Measurements from ENCODE around the gene NIPAL1. TPM values are rescaled to one million over a fixed set of nuclear protein-coding genes. Genes with fewer than 3 reads are reported as not detected.

NIPAL1 gene
- polyA plus RNA-seq, 3 donors, result 0.13 to 0.22 TPM; not detected in 1

- intact Hi-C loops (cut with micrococcal nuclease), result no loop called here
- DNase-seq, result no peak
- H3K4me1 ChIP-seq (ENCODE audit: control insufficient read depth in 1 of 2, insufficient read depth in 2 of 2, low read length in 2 of 2), result no peaks in the 10 kb centered on the region
- no peaks in the 10 kb centered on the region for H3K9me3 Mint-ChIP-seq
- H3K4me3 Mint-ChIP-seq, result peak overlapping the region in 1 of 2 donors; percentile 4
- no peaks in the 10 kb centered on the region for H4K20me1 ChIP-seq (ENCODE audit: insufficient read depth, low read length)
- no peaks in the 10 kb centered on the region for H3K4me1 Mint-ChIP-seq
- H3K36me3 Mint-ChIP-seq, result no peaks in the 10 kb centered on the region
- peaks cover 0 to 2% of the 10 kb centered on the region in 2 donors for H3K27me3 ChIP-seq (ENCODE audit: control insufficient read depth in 2 of 2, insufficient read depth in 2 of 2, low read length in 2 of 2)
- H3K36me3 ChIP-seq (replicated peaks in 1 of 2; ENCODE audit: control insufficient read depth in 1 of 2, insufficient read depth in 2 of 2, low read length in 2 of 2), result no peaks in the 10 kb centered on the region
- no peak overlapping the region for H3K9ac ChIP-seq (ENCODE audit: insufficient read depth, low read length, poor library complexity, severe bottlenecking)
- no peak overlapping the region for H3K4me2 ChIP-seq (replicated peaks; ENCODE audit: extremely low read depth, low read length, poor library complexity, severe bottlenecking)
- no peak for TF ChIP-seq CTCF (IDR thresholded peaks at IDR 0.05)
- H3K27me3 Mint-ChIP-seq (ENCODE audit: low read depth in 3 of 3), result peaks cover 3 to 13% (median 11%) of the 10 kb centered on the region in 3 donors
- no peak overlapping the region for H3K27ac ChIP-seq (ENCODE audit: low read depth in 1 of 2, low read length in 2 of 2)
- H3K9me3 ChIP-seq (replicated peaks in 1 of 2; ENCODE audit: control insufficient read depth in 1 of 2, insufficient read depth in 1 of 2, low read length in 2 of 2), result no peaks in the 10 kb centered on the region
- H3K27ac Mint-ChIP-seq, result no peak overlapping the region
- no peaks in the 10 kb centered on the region for H3K79me2 ChIP-seq (ENCODE audit: insufficient read depth, low read length)
- H3K4me3 ChIP-seq (replicated peaks in 1 of 3; ENCODE audit: low read depth in 2 of 3, low read length in 3 of 3), result no peak overlapping the region
- H2AFZ ChIP-seq (ENCODE audit: insufficient read depth, low read depth, low read length, poor library complexity, severe bottlenecking), result no peak overlapping the region
These were observed 11.1 kb downstream of the NIPAL1 start for GRCh38 chr4:48027653-48028052.

- H2AFZ ChIP-seq (ENCODE audit: insufficient read depth, low read depth, low read length, poor library complexity, severe bottlenecking), result no peak overlapping the region
- H3K27me3 Mint-ChIP-seq (ENCODE audit: low read depth in 3 of 3), result peaks cover 3 to 11% (median 10%) of the 10 kb centered on the region in 3 donors
- H3K4me3 Mint-ChIP-seq, result no peak overlapping the region
- no peaks in the 10 kb centered on the region for H3K9me3 ChIP-seq (replicated peaks in 1 of 2; ENCODE audit: control insufficient read depth in 1 of 2, insufficient read depth in 1 of 2, low read length in 2 of 2)
- no peaks in the 10 kb centered on the region for H3K36me3 ChIP-seq (replicated peaks in 1 of 2; ENCODE audit: control insufficient read depth in 1 of 2, insufficient read depth in 2 of 2, low read length in 2 of 2)
- intact Hi-C loops (cut with micrococcal nuclease), result no loop called here
- no peak overlapping the region for H3K27ac Mint-ChIP-seq
- H3K27ac ChIP-seq (ENCODE audit: low read depth in 1 of 2, low read length in 2 of 2), result no peak overlapping the region
- no peaks in the 10 kb centered on the region for H3K79me2 ChIP-seq (ENCODE audit: insufficient read depth, low read length)
- H3K9ac ChIP-seq (ENCODE audit: insufficient read depth, low read length, poor library complexity, severe bottlenecking), result no peak overlapping the region
- no peaks in the 10 kb centered on the region for H3K9me3 Mint-ChIP-seq
- H3K4me3 ChIP-seq (replicated peaks in 1 of 3; ENCODE audit: low read depth in 2 of 3, low read length in 3 of 3), result no peak overlapping the region
- no peak for DNase-seq
- H4K20me1 ChIP-seq (ENCODE audit: insufficient read depth, low read length), result no peaks in the 10 kb centered on the region
- H3K36me3 Mint-ChIP-seq, result no peaks in the 10 kb centered on the region
- no peaks in the 10 kb centered on the region for H3K27me3 ChIP-seq (ENCODE audit: control insufficient read depth in 2 of 2, insufficient read depth in 2 of 2, low read length in 2 of 2)
- no CpG with 5 or more reads among the region's 2 CpGs for WGBS (ENCODE audit: insufficient coverage)
- H3K4me1 ChIP-seq (ENCODE audit: control insufficient read depth in 1 of 2, insufficient read depth in 2 of 2, low read length in 2 of 2), result no peaks in the 10 kb centered on the region
- H3K4me2 ChIP-seq (replicated peaks; ENCODE audit: extremely low read depth, low read length, poor library complexity, severe bottlenecking), result no peak overlapping the region
- TF ChIP-seq CTCF (IDR thresholded peaks at IDR 0.05), result no peak
- H3K4me1 Mint-ChIP-seq, result no peaks in the 10 kb centered on the region
These were observed 12.1 kb downstream of the NIPAL1 start for GRCh38 chr4:48028696-48029095.
